GM23338 (cell line): ENCODE data around the gene DOCK1. TPM values are rescaled to one million over a fixed set of nuclear protein-coding genes. Genes with fewer than 3 reads are reported as not detected.

Source experiments
- ATAC-seq: fragments of 200-7000 bp; cut with Tn5 transposase; 3 replicates; pipeline ENCODE4 v1.9.1; 2020
- DNase-seq: peaks from one replicate; pipeline ENCODE4 v3.0.0-alpha.2; 2015; ENCODE audit warnings: low spot score
- H2AFZ ChIP-seq: fragments of 200-600 bp; sonication (generic); 2 replicates; pipeline ENCODE4 v1.8.0; 2016; ENCODE audit warnings: antibody characterized with exemption, mild to moderate bottlenecking, moderate library complexity
- H3F3A ChIP-seq: fragments of 200-600 bp; sonication (generic); replicated peaks from 2 replicates; pipeline ENCODE4 v1.8.0; 2017; ENCODE audit warnings: antibody characterized with exemption, mixed run types, low read depth
- H3K27ac ChIP-seq: fragments of 200-600 bp; sonication (generic); 2 replicates; pipeline ENCODE4 v1.6.1; 2016; ENCODE audit warnings: low read depth
- H3K27me3 ChIP-seq: fragments of 200-600 bp; sonication (generic); 2 replicates; pipeline ENCODE4 v1.8.0; 2016; ENCODE audit warnings: mild to moderate bottlenecking, mixed run types, moderate library complexity; ENCODE audit not compliant: insufficient read depth
- H3K36me3 ChIP-seq: fragments of 200-600 bp; sonication (generic); 2 replicates; pipeline ENCODE4 v1.8.0; 2016; ENCODE audit warnings: mild to moderate bottlenecking; ENCODE audit not compliant: insufficient read depth
- H3K4me1 ChIP-seq: fragments of 200-600 bp; sonication (generic); 2 replicates; pipeline ENCODE4 v1.8.0; 2016; ENCODE audit warnings: mild to moderate bottlenecking, moderate library complexity; ENCODE audit not compliant: insufficient read depth
- H3K4me2 ChIP-seq: fragments of 200-600 bp; sonication (generic); 2 replicates; pipeline ENCODE4 v1.7.1; 2017; ENCODE audit warnings: mixed run types
- H3K4me3 ChIP-seq: fragments of 200-600 bp; sonication (generic); 2 replicates; pipeline ENCODE4 v1.6.1; 2016; ENCODE audit warnings: mixed run types
- H3K79me2 ChIP-seq: fragments of 200-600 bp; sonication (generic); replicated peaks from 2 replicates; pipeline ENCODE4 v1.8.0; 2017; ENCODE audit warnings: mild to moderate bottlenecking; ENCODE audit not compliant: insufficient read depth
- H3K9me2 ChIP-seq: fragments of 200-600 bp; sonication (generic); 2 replicates; pipeline ENCODE4 v1.8.0; 2017; ENCODE audit not compliant: insufficient read depth
- H4K20me1 ChIP-seq: fragments of 200-600 bp; sonication (generic); replicated peaks from 2 replicates; pipeline ENCODE4 v1.8.0; 2017; ENCODE audit warnings: mild to moderate bottlenecking; ENCODE audit not compliant: insufficient read depth
- H3K27ac Mint-ChIP-seq: 2 replicates; pipeline ENCODE4 v1.8.0; 2020; ENCODE audit warnings: inconsistent platforms, mild to moderate bottlenecking, moderate library complexity, mixed read lengths
- H3K27me3 Mint-ChIP-seq: 3 replicates; pipeline ENCODE4 v1.8.0; 2022; ENCODE audit warnings: low read depth, mild to moderate bottlenecking, moderate library complexity, mixed read lengths, inconsistent platforms; ENCODE audit not compliant: insufficient read depth, poor library complexity
- H3K36me3 Mint-ChIP-seq: 3 replicates; pipeline ENCODE4 v1.8.0; 2021; ENCODE audit warnings: low read depth, mild to moderate bottlenecking, inconsistent platforms, moderate library complexity, mixed read lengths
- H3K4me1 Mint-ChIP-seq: 3 replicates; pipeline ENCODE4 v1.8.0; 2020; ENCODE audit warnings: mild to moderate bottlenecking, inconsistent platforms, mixed read lengths
- H3K4me3 Mint-ChIP-seq: 3 replicates; pipeline ENCODE4 v1.8.0; 2021; ENCODE audit warnings: moderate library complexity, mild to moderate bottlenecking, inconsistent platforms, mixed read lengths
- H3K9me3 Mint-ChIP-seq: 3 replicates; pipeline ENCODE4 v1.8.0; 2020; ENCODE audit warnings: moderate library complexity, mild to moderate bottlenecking, inconsistent platforms, mixed read lengths
- CREB1 ChIP-seq: fragments of 250-450 bp; sonication (Bioruptor Pico); IDR thresholded peaks from 2 replicates; pipeline ENCODE4 v1.5.0; 2020; ENCODE audit warnings: low read depth, mild to moderate bottlenecking, moderate library complexity
- ETS1 ChIP-seq: IDR thresholded peaks from 2 replicates; pipeline ENCODE4 v1.6.1; 2016; ENCODE audit warnings: antibody characterized with exemption
- EZH2phosphoT487 ChIP-seq: fragments of 200-600 bp; sonication (generic); IDR thresholded peaks from one replicate; pipeline ENCODE4 v1.8.1; 2018; ENCODE audit warnings: antibody characterized with exemption; ENCODE audit not compliant: unreplicated experiment
- JUNB ChIP-seq: IDR thresholded peaks from one replicate; pipeline ENCODE4 v1.6.1; 2016; ENCODE audit warnings: antibody characterized with exemption; ENCODE audit not compliant: unreplicated experiment
- NANOG ChIP-seq: IDR thresholded peaks from 2 replicates; pipeline ENCODE4 v1.6.1; 2016; ENCODE audit warnings: antibody characterized with exemption, borderline replicate concordance
- REST ChIP-seq: IDR thresholded peaks from one replicate; pipeline ENCODE4 v1.6.1; 2018; ENCODE audit warnings: antibody characterized with exemption; ENCODE audit not compliant: unreplicated experiment
- ZNF331 ChIP-seq: fragments of 250-450 bp; sonication (Bioruptor Pico); IDR thresholded peaks from 2 replicates; pipeline ENCODE4 v1.5.0; 2020; ENCODE audit warnings: low read depth, mild to moderate bottlenecking, moderate library complexity
- polyA plus RNA-seq: library from polyadenylated mRNA; unstranded; fragments of >200 nt; fragmentation: Nextera tagmentation; extraction: Ambion mirVana; gene quantifications from 2 replicates; pipeline ENCODE4 v1.2.1, GENCODE V29; 2016
- total RNA-seq: library from RNA; depleted of rRNA; stranded (reverse); fragments of >200 nt; shearing (Covaris generic); gene quantifications from 2 replicates; pipeline ENCODE4 v1.2.3, GENCODE V29; 2014
- TF ChIP-seq, protein P1 (sequence below), 2 experiments: fragments of 200-600 bp in 1 of 2; sonication (generic) in 1 of 2; conservative IDR thresholded peaks; 2 replicates each; pipeline versions ENCODE4 v1.5.1 to v1.6.1; 2016 to 2017; ENCODE audit warnings: antibody characterized with exemption in 2 of 2, low read depth in 2 of 2, mild to moderate bottlenecking in 2 of 2, moderate library complexity in 1 of 2
- TF ChIP-seq, protein P2 (sequence below): fragments of 250-450 bp; sonication (Bioruptor Pico); IDR thresholded peaks from 2 replicates; pipeline ENCODE4 v1.5.0; 2020; ENCODE audit warnings: mild to moderate bottlenecking, moderate library complexity

Gene DOCK1
- total and polyA plus RNA-seq, 2 experiments from 2014 or later = 13.2 to 55.3 TPM

DNA sequence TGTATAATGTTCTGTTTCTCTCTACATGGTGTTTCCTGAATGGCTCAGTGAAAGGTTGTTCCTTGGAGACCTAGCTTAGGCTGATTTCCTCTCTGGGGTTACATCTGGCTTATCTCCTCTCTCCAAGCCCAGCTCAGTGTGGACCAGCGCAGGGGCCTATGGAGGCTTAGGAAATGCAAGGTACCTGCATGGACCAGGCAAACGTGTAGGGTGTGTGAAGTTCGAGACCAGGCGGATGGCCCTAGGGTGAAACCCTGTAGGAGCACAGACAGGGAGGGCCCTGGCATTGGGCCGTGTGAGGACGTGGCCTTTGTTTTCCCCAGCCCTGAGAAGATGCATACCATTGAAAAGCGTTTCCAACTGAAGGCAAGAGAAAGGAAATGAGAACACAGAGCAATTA, 59.0 kb downstream of the DOCK1 start:
- Mint-ChIP-seq H3K27me3 (peaks cover 3% of the 10 kb centered on the region), H3K36me3 (peaks cover 4% of the 10 kb centered on the region; the same call in 1 of the 3 replicates), H3K9me3 (no peaks in the 10 kb centered on the region), H3K4me3 (no peak overlapping the region), H3K4me1 (peaks cover 29% of the 10 kb centered on the region), H3K27ac (0 out of 2 replicates have a peak overlapping the region, but pooled peaks have one; percentile 28)
- H3F3A ChIP-seq = no peaks in the 10 kb centered on the region
- ATAC-seq = peak; percentile 58
- H3K9me2 ChIP-seq = 0 out of 2 replicates have a peak, but pooled peaks cover 7% of the 10 kb centered on the region
- H3K27me3 ChIP-seq = no peaks in the 10 kb centered on the region
- peaks cover 11% of the 10 kb centered on the region for H3K4me1 ChIP-seq
- H2AFZ ChIP-seq = no peak overlapping the region
- H3K36me3 ChIP-seq = no peaks in the 10 kb centered on the region
- H3K4me2 ChIP-seq = peak overlapping the region; percentile 43
- no peak overlapping the region for H3K4me3 ChIP-seq
- no peak for DNase-seq
- H4K20me1 ChIP-seq = peaks cover 3% of the 10 kb centered on the region; the same call in 1 of the 2 replicates
- peaks cover 90% of the 10 kb centered on the region for H3K79me2 ChIP-seq
- no peak for TF ChIP-seq EZH2phosphoT487
- peak overlapping the region; percentile 78 for H3K27ac ChIP-seq

GRCh38 chr10:126966938-126967337, 61.7 kb downstream of the DOCK1 start:
- ATAC-seq (no peak), DNase-seq (no peak)
- peaks cover 24% of the 10 kb centered on the region for H3K4me1 Mint-ChIP-seq
- H3K4me3 Mint-ChIP-seq = no peak overlapping the region
- Histone ChIP-seq H4K20me1 (0 out of 2 replicates have a peak, but pooled peaks cover 6% of the 10 kb centered on the region), H3K79me2 (peaks cover 78% of the 10 kb centered on the region), H3F3A (no peaks in the 10 kb centered on the region), H3K36me3 (no peaks in the 10 kb centered on the region), H3K4me3 (no peak overlapping the region), H3K4me2 (no peak overlapping the region), H3K27me3 (no peaks in the 10 kb centered on the region), H2AFZ (no peak overlapping the region), H3K9me2 (0 out of 2 replicates have a peak, but pooled peaks cover 3% of the 10 kb centered on the region), H3K27ac (no peak overlapping the region), H3K4me1 (peaks cover 11% of the 10 kb centered on the region)
- peaks cover 6% of the 10 kb centered on the region; the same call in 1 of the 3 replicates for H3K36me3 Mint-ChIP-seq
- H3K27me3 Mint-ChIP-seq = peaks cover 3% of the 10 kb centered on the region
- no peak overlapping the region for H3K27ac Mint-ChIP-seq
- H3K9me3 Mint-ChIP-seq = no peaks in the 10 kb centered on the region
- TF ChIP-seq, protein P1, sequence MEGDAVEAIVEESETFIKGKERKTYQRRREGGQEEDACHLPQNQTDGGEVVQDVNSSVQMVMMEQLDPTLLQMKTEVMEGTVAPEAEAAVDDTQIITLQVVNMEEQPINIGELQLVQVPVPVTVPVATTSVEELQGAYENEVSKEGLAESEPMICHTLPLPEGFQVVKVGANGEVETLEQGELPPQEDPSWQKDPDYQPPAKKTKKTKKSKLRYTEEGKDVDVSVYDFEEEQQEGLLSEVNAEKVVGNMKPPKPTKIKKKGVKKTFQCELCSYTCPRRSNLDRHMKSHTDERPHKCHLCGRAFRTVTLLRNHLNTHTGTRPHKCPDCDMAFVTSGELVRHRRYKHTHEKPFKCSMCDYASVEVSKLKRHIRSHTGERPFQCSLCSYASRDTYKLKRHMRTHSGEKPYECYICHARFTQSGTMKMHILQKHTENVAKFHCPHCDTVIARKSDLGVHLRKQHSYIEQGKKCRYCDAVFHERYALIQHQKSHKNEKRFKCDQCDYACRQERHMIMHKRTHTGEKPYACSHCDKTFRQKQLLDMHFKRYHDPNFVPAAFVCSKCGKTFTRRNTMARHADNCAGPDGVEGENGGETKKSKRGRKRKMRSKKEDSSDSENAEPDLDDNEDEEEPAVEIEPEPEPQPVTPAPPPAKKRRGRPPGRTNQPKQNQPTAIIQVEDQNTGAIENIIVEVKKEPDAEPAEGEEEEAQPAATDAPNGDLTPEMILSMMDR (conservative IDR thresholded peaks at IDR 0.05; ENCODE audit: low read depth in 2 of 2) = no peak
- TF ChIP-seq, protein P2, sequence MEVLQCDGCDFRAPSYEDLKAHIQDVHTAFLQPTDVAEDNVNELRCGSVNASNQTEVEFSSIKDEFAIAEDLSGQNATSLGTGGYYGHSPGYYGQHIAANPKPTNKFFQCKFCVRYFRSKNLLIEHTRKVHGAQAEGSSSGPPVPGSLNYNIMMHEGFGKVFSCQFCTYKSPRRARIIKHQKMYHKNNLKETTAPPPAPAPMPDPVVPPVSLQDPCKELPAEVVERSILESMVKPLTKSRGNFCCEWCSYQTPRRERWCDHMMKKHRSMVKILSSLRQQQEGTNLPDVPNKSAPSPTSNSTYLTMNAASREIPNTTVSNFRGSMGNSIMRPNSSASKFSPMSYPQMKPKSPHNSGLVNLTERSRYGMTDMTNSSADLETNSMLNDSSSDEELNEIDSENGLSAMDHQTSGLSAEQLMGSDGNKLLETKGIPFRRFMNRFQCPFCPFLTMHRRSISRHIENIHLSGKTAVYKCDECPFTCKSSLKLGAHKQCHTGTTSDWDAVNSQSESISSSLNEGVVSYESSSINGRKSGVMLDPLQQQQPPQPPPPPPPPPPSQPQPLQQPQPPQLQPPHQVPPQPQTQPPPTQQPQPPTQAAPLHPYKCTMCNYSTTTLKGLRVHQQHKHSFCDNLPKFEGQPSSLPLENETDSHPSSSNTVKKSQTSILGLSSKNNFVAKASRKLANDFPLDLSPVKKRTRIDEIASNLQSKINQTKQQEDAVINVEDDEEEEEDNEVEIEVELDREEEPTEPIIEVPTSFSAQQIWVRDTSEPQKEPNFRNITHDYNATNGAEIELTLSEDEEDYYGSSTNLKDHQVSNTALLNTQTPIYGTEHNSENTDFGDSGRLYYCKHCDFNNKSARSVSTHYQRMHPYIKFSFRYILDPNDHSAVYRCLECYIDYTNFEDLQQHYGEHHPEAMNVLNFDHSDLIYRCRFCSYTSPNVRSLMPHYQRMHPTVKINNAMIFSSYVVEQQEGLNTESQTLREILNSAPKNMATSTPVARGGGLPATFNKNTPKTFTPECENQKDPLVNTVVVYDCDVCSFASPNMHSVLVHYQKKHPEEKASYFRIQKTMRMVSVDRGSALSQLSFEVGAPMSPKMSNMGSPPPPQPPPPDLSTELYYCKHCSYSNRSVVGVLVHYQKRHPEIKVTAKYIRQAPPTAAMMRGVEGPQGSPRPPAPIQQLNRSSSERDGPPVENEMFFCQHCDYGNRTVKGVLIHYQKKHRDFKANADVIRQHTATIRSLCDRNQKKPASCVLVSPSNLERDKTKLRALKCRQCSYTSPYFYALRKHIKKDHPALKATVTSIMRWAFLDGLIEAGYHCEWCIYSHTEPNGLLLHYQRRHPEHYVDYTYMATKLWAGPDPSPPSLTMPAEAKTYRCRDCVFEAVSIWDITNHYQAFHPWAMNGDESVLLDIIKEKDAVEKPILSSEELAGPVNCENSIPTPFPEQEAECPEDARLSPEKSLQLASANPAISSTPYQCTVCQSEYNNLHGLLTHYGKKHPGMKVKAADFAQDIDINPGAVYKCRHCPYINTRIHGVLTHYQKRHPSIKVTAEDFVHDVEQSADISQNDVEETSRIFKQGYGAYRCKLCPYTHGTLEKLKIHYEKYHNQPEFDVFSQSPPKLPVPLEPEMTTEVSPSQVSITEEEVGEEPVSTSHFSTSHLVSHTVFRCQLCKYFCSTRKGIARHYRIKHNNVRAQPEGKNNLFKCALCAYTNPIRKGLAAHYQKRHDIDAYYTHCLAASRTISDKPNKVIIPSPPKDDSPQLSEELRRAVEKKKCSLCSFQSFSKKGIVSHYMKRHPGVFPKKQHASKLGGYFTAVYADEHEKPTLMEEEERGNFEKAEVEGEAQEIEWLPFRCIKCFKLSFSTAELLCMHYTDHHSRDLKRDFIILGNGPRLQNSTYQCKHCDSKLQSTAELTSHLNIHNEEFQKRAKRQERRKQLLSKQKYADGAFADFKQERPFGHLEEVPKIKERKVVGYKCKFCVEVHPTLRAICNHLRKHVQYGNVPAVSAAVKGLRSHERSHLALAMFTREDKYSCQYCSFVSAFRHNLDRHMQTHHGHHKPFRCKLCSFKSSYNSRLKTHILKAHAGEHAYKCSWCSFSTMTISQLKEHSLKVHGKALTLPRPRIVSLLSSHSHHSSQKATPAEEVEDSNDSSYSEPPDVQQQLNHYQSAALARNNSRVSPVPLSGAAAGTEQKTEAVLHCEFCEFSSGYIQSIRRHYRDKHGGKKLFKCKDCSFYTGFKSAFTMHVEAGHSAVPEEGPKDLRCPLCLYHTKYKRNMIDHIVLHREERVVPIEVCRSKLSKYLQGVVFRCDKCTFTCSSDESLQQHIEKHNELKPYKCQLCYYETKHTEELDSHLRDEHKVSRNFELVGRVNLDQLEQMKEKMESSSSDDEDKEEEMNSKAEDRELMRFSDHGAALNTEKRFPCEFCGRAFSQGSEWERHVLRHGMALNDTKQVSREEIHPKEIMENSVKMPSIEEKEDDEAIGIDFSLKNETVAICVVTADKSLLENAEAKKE (CRISPR knock-in tag) = no peak
- no peak for TF ChIP-seq EZH2phosphoT487
- TF ChIP-seq REST = no peak
- no peak for TF ChIP-seq ETS1
- no peak for TF ChIP-seq JUNB
- no peak for TF ChIP-seq CREB1 (CRISPR knock-in tag)
- no peak for TF ChIP-seq ZNF331 (CRISPR knock-in tag)
- TF ChIP-seq NANOG = no peak
